GM19468 (cell line): ENCODE results near the gene RPS10.

ENCODE experiments used
- ATAC-seq: cut with Tn5 transposase; IDR thresholded peaks from one replicate; pipeline ENCODE4 v1.9.1; 2021; ENCODE audit warnings: mild to moderate bottlenecking, moderate library complexity, moderate number of reproducible peaks; ENCODE audit not compliant: unreplicated experiment; ENCODE audit errors: extremely low read depth

Gene RPS10

DNA sequence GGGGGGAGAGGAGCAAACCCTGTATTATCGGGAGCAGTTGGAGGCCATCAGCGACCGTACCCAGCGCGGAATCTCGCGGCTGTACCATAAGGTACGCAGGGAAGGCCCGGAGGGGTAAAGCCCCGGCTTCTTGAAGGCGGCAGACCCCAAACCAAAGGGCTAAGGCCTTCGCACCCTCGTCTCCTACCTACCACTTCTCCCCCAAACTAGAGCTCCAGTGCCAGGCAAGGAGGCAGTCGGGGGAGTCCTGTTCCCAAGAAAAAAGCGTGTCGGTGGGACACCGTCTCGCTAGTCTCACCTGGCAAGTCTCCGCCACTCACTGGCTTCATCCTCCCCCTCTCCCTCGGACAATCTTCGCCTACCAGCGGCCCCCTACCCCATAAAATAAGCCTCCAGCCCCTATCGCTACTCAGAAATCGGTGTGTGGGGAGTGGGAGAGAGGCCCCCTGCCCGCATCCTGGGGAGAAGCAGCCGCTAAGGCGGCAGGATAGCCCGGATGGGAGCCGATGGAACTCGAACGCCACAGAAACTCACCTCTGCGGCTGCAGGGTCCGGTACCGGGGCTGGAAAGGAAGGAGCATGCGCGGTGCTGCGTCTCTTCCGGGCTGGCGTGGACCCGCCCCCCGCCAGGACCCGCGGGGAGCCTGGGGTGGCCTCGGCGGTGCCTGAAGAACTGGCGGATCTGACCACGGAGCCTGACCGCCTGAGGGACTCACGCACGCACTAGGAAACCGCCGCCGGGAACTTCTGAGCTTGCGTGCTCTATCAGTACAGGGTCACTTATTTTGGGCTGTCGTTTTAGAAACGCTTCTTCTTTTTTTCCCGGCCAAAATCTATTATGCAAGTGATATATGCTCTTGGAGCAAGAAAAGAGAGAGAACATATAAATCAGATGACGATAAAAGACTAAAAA, at the start of gene RPS10:
Gene RPS10 (minus strand): TSS at position 572 of the 913 bp plus-strand sequence. CDS start 848 bp downstream, outside the sequence.
- ATAC-seq, result peak; percentile 39

DNA sequence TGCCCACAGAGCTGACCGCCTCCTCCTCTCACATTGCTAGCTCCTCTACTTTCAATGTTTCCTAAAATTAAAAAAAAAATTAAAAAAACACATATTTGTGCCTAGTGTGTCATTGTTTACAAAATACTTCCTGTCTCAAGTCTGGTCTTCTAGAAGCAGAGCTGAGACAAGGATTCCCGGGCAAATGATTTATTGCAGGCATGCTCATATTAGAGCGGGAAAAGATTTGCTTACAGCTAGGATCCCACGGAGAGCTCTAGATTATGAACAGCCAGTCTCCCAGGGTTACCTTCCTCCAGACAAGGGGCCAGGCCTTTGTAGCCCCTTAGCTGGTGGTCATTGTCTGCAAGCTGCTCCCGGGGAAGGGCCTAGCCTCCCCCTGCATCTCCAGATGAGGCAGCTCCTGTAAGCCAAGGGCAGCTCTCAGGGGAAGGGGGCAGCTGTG, 49.4 kb upstream of the RPS10 start:
- ATAC-seq, result no peak

DNA sequence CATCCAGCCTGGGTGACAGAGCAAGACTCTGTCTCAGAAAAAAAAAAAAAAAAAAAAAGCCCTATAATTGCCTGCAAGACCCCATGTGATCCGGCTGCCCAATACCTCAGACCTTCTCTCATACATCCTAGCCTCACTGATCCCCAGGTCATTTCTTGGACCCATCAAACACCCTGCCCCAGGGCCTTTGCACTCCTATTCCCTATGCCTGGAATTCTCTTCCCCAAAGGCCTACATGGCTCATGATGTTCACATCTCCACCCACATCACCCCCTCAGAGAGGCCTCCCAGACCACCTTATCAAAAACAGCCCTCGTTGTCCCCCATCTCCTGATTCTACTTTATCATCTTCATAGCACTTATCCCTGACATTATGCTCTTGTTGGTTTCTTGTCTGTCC, 48.9 kb upstream of the RPS10 start:
- ATAC-seq, result no peak

DNA sequence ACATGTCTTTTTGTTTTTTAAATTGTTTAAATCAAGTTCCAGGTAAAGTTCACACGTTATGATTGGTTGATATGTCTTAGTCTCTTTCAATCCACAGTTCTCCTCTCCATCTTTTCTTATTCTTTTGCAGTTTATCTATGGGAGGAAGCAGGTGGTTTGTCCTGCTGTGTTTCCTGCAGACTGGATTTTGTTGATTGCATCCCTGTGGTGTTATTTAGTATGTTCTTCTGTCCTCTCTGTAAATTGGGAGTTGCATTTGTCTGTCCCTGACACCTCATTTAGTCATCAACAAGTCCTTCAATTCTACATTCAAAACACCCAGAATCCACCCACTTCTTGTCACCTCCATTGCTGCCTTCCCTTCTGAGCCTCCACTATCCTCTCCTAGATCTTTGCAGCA, 48.1 kb upstream of the RPS10 start:
- no peak for ATAC-seq

DNA sequence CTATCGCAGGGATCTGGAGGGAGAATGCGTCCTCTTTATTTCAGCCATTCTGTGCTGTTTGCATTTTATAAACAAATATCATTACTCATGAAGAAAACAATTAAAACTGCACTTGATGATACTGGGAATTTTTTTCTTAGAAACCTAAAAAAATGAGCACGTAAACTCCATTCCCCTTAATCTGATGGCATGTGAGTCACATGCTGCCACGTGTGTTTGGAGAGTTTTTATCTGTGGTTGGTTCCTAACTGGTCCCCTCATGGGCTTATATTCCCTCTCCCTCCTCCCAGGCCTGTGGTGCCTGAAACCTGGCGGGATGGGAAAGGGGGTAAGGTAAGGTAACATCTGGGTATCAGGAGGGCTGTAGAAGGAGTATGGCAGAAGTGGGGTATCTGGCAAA, 46.6 kb upstream of the RPS10 start:
- ATAC-seq, result no peak

DNA sequence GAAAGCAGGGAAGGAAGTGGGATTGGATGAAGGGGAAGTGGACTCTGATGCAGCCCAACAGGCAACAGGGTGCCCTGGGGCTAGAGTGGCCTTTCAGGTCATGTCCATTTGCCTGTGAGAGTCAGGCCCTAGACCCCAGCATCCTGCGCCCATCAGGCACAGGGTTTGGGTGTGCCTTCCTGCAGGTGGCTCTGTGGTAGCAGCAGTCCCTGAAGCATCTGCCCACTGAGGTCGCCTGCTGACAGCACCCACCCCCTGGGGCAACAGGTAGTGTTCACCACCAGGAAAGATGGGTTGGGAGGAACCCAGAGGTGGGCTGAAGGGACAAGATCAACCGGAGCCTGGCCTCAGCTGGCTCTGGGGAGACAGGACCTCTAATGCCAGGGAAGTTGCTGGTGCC, 43.6 kb upstream of the RPS10 start:
- ATAC-seq, result no peak

DNA sequence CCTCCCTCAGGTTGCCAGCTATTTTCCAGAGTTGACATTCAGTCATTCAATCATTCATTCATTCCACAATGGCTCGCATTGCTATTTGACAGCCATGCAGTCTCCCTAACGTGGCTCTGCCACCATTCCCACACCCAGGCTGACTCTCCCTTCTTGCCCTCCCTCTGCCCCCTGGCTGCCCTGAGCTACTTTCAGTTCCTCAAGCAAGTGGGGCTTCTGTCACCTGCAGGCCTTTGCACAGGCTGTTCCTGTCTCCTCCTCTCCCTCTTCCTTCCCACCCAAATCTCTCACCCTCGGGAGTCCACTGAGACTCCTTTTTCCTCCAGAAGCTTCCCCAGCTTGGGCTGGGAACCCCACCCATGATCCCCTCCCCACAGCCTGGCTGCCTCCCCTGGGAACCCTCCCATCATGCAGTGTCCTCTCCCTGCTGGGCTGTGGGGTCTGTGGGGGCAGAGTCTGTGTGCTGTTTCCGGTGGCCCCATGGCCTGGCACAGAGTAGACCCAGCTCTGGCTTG, 42.6 kb upstream of the RPS10 start:
- no peak for ATAC-seq

DNA sequence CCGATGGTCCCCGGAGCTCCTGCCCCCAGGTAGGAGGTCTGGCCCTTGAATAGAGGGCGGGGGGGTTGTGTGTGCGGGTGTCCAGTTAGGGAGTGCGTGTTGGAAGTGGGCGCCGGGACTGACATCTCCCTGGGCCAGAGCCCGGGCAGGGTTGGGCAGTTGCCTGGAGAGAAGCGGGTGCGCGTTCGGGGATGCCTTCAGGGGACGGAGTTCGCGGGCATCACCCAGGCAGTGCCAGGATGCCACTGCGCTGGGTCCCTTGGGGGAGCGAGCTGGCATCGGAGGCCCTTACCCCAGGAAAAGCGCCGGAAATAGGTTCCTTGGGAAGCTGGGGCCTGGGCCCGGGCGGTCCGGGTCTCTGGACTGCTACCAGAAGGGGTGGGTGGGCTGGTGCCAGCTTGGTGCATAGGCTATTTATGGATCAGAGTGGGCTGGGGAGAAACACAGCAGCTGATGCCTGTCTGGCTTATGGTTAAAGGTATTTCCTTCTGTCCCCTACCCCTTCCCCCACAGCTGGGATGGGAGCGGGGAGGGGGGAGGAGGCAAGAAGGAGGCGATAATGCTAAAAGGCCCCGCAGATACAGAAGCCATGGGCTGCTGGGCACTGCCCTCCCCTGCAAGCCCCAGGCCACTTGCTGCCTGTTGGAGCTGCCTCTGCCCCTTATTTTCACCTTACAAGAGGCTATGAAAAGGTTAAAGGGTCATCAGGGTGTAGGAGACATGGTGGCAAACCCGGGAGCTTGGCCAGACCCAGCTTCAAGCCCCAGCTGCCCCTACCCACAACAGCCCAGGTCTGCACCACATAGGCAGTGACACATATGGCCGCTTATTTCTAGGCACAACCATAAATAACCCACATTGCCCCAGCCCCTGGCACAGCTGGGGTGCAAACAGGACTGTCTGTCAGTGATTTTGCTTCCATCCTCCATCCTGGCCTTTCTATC, 40.6 kb upstream of the RPS10 start:
- ATAC-seq, result no peak

DNA sequence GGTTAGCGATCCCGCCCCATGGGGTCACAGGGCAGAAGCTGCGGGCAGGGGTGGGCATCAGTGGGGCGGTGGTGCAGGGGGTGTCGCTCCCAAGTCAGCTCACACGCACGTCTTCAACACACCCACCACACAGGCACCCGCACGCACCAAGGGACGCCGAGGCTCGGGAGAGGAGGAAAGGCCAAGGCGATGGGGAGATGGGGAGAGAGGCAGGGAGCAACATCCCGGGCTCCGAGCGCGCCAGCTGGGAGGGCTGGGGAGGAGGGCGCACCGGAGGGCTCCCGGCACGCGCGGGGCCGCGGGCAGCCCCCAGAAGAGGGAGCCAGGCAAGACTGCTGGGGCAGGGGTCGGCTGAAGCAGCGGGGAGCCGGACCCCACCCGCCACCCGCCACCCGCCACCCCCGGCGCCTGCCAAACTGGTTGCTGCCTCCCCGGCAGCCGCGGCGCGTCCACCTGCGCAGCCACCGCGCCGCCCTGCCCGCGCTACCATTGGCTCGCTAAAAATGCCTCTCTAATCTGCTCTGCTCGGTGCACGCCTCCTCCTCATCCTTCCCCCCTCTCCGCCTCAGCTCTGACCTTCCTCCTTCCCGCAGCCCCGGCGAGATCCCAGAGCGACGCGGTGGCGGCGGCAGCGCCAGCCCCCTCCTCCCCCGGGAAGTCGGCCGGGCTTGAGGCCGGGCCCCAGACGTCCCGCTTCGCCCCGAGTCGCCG, 39.8 kb upstream of the RPS10 start, which contains the start of gene PACSIN1:
Gene PACSIN1 (plus strand): TSS at position 546 of the 711 bp plus-strand sequence. CDS start 60,230 bp downstream, outside the sequence.
- ATAC-seq, result no peak

DNA sequence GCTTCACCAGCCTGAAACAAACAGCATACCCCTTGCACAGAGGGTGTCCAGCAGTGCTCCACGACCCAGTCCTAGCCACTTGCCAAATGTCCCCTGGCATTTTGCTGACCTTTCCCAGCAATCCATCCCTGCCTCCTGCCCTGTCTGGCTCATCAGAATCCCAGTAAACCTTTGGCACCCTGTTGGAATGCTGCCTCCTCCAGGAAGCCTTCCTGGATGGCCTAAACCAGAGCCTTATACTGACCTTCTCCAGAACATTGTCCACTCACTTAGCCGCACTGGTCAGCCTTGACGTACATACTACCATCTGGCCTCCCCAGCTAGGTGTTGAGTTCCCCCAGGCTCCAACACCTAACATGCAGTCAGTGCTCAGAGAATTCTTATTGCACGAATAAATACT, 38.0 kb upstream of the RPS10 start:
- ATAC-seq, result no peak

DNA sequence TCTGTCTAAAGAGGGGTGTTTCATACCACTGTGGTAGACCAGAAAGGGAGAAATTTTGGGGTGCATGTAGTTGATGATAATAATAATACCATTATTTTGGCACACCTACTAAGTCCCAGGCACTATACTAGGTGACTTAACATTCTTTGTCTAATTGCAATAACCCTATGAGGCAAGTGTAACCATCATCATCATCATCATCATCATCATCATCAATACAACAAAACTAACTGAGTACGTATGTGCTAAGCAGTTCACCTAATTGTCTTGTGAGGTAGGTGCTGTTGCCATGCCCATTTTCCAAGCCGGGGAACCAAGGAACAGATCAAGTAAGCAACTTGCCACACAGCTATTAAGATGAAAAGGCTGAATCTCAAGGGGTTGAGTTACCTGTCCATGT, 37.4 kb upstream of the RPS10 start:
- no peak for ATAC-seq

DNA sequence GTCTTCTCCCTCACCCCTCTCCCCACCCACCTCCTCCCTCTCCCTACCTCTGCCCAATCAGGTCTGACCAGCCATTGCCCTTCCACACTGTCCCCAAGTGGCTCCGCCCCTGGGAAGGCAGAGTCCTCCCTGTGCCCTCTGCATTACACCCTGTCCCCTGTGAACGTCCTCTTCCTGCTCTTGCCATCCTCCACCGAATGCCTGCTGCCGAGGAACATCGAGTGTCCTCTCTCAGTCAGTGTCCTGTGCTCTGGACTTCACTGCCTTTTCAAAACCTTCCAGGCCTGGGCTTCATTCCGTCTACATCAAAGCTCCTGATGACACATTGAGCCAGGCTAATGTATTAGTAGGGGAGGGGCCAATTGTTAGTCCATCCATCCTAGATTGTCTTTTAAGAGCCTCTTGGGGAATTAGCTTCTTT, 36.7 kb upstream of the RPS10 start:
- no peak for ATAC-seq

DNA sequence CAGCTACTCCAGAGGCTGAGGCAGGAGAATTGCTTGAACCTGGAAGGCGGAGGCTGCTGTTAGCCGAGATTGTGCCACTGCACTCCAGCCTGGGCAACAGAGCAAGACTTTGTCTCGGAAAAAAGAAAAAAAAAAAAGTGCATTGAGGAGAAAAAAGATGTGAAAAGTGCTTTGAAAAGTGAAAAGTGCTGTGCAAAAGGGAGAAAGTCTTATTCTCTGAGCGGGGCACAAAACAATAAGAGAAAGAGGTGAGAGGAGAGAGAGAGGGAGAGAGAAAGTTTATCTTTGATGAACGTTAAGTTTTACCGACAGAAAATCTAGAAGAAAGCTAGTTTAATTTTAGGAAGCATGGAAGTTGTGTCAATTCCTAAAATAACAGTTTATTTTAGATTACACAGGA, 36.1 kb upstream of the RPS10 start:
- ATAC-seq, result no peak

DNA sequence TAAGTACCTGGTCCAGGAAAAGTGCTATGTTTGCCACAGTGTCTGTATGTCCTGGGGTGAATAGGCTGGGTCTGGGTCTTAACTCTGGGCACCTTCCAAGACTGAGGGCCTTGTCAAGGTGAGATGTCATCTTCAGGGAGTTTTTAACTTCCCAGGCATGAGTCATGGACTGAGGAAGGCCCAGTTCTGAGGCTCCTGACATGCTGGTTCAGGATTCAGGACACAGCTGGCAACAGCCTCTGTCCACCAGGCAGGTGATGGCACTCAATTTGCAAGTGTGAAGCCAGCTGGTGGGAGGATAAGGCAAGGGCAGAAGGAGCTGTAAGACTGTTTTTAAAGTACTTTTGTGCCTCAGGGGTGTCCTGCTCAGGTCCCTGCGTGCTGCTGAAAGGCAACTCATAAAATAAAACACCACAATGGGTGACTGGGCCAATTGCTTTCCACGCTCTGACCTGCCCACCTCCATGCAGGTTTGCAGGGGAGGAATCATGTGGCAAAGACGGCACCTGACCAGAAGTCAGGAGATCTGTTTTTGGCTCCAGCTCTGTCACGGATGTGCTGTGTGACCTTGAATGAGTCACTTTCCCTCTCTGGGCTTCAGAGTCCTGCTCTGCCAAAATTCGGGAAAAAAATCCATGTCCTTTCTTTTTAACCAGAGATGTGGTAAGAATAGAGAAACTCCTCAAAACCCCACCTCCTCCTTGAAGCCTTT, 35.1 kb upstream of the RPS10 start:
- no peak for ATAC-seq

DNA sequence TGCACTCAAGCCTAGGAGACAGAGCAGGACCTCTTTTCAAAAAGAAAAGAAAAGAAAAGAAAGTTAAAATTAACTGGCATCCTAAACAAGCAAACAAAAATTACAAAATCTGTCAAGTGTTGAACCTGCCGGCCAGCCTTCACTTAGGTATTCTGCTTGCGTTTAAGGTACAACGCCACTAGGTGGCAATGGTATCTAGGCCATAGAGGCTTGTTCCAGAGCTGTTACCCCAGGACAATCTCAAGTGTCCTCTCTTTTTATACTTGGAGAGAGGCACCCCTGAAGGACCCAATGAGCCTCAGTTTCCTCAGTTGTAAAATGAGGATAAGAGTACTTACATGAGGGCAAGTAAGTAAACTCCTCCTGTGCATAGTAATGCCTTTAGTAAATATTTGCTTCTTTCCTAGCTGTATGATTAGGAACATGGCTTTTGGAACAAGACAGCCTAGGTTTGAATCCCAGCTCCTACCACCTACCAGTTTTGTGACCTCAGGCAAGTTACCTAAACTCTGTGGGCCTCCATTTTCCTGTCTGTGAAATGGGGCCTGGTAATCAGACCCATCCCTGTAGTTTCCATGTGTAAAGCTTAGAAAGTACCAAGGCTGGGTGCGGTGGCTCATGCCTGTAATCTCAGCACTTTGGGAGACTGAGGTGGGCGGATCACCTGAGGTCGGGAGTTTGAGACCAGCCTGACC, 34.2 kb upstream of the RPS10 start:
- no peak for ATAC-seq

DNA sequence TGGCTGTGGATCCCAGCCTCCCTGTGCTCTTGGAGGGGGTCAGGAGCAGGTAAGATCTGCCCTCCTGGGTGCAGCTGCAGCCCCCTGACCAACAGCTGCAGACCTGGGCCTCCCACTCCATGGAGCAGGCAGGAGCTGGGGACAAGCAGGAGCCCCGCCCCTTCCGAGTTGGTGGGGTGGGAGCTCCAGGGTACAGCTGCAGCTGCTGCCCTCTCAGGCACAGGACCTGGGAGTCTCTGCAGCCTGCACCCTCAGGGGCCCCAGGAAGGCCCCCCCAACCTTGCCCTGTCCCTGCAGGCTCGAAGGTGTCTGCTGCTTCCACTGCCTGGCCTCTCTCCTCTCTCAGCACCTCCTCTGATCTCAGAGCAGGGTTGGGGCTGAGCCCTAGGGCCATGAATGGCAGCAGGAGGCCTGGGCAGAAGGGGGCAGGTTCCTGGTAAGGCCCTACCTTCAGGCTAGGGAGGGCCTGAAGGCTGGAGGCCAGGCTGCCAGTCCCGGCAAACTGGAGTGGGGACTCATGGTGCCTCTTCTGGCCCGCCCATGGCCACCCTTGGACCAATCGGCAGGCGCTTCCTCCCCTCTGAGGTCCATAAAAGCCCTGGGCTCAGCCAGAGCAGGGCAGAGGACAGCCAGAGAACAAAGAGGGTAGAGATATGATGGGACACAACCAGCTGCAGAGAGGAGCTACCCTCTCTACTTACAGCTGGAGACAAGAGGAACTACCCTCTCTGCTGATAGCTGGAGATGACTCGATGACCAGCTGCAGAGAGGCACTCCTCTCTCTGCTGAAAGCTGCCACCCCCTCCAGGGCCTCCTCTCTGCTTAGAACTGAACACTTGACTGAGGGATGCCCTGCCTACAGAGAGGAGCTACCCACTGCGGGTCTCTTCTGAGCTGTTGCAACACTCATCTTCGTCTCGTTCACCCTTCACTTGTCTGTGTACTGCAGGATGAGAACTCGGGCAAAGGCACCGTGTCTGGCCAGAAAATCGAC, 32.2 kb upstream of the RPS10 start:
- ATAC-seq, result no peak

DNA sequence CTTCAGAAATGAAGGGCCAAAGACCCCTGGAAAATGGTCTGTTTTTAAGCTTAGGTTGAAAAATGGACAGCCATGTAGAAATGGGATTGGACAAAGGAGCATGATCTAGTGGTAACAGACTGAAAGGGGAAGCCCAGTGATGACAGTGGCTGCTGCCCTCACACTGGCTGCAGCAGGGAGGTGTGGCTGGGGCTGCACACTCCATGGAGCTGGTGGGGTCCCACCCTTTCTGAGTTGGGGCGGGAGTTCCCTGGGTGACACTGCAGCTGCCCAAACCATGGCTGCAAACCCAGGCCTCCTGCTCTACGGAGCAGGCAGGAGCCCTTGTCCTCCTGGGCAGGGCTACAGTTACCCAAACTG, 31.5 kb upstream of the RPS10 start:
- ATAC-seq, result no peak

DNA sequence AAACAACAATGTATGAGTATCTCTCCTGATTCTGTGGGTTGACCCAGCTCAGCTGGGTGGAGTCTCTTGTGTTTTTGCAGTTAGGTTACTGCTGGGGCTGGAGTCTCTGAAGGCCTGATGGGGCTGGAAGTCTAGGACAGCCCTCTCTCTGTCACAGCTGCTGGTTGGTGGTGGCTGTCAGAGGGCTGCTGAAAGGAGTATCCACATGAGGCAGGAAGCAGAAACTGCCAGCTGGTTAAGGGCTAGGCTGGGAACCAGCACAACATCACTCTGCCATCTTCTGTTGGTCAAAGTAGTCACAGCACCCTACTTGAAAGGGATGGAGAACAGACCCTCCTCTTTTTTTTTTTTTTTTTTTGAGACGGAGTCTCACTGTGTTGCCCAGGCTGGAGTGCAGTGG, 30.0 kb upstream of the RPS10 start:
- ATAC-seq, result no peak
